GM10248 (cell line): Measurements from ENCODE around the gene FXYD3.

Experiments used
- CTCF ChIA-PET: fragments of 300-600 bp; sonication (Branson Sonifier 250); formaldehyde crosslinking; extraction: SDS; loops from one replicate; lab custom pipeline; 2021; ENCODE audit warnings: antibody characterized with exemption; lab: Yijun Ruan, JAX
- POLR2A ChIA-PET: fragments of 350-650 bp; sonication (Branson Sonifier 250); formaldehyde crosslinking; extraction: SDS; loops from one replicate; lab custom pipeline; 2020; ENCODE audit warnings: antibody characterized with exemption; lab: Yijun Ruan, JAX
- DNase-seq: peaks from one replicate; pipeline ENCODE4 v3.0.0; 2012; ENCODE audit errors: extremely low spot score
- TF ChIP-seq, protein P1 (sequence below): IDR thresholded peaks from 2 replicates; pipeline ENCODE4 v1.5.1; 2012; ENCODE audit warnings: mild to moderate bottlenecking, low read depth; ENCODE audit errors: extremely low read depth, missing control alignments, control extremely low read depth

Gene FXYD3

GRCh38 chr19:35132254-35132653 lies 16.6 kb downstream of the FXYD3 start:
- TF ChIP-seq, protein P1, sequence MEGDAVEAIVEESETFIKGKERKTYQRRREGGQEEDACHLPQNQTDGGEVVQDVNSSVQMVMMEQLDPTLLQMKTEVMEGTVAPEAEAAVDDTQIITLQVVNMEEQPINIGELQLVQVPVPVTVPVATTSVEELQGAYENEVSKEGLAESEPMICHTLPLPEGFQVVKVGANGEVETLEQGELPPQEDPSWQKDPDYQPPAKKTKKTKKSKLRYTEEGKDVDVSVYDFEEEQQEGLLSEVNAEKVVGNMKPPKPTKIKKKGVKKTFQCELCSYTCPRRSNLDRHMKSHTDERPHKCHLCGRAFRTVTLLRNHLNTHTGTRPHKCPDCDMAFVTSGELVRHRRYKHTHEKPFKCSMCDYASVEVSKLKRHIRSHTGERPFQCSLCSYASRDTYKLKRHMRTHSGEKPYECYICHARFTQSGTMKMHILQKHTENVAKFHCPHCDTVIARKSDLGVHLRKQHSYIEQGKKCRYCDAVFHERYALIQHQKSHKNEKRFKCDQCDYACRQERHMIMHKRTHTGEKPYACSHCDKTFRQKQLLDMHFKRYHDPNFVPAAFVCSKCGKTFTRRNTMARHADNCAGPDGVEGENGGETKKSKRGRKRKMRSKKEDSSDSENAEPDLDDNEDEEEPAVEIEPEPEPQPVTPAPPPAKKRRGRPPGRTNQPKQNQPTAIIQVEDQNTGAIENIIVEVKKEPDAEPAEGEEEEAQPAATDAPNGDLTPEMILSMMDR, result no peak
- ChIA-PET POLR2A (no interaction called here), CTCF (no interaction called here)
- DNase-seq, result no peak

GRCh38 chr19:35133826-35134225 lies 18.2 kb downstream of the FXYD3 start:
- CTCF ChIA-PET, result interaction anchor here (2.7 to 5.5 kb wide), 6 partner anchors 9 to 67 kb away, joined by 8 to 65 read pairs (median 32); partner anchors contain the start of gene FXYD3
- DNase-seq, result no peak
- POLR2A ChIA-PET, result no interaction called here
- TF ChIP-seq, protein P1, result no peak

- ChIA-PET CTCF (interaction anchor here (0.8 to 5.5 kb wide), 22 partner anchors 10 to 97 kb away, joined by 3 to 65 read pairs (median 7); partner anchors contain the start of gene FXYD3), POLR2A (no interaction called here)
- no peak for DNase-seq
- TF ChIP-seq, protein P1, result no peak
Measured at GRCh38 chr19:35134601-35135242, 19.1 kb downstream of the FXYD3 start, which contains the start of gene LGI4. TSS of gene LGI4 (minus strand) at chr19:35135059. CDS start at chr19:35134680, 379 bp downstream.

DNA sequence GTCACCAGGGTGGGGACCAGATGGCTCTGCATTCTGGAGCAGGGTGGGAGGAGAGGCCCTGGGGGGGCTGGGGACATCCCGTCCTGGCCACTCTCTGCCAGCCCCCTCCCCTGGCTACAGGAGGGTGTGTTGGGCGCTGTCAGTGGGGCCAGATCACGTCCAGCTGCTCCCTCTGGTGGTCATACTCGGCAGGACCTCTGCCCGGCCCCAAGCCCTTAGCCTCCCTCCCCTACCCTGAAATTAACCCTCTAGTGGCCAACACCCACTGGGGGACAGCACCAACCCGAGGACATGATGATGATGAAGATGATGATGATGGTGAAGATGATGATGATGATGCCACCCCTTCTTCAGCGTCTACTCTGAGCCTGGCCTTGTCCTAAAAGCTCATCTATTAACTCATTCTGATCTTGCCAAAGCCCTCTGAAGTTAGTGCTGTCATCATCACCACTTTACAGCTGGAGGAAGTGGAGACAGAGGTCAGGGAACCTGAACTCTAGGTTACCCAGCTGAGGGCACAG lies 19.8 kb downstream of the FXYD3 start:
- ChIA-PET CTCF (interaction anchor here (0.7 to 5.5 kb wide), 38 partner anchors 11 to 496 kb away, joined by 3 to 65 read pairs (median 4); partner anchors contain the start of genes FXYD3 and ZNF30), POLR2A (no interaction called here)
- TF ChIP-seq, protein P1, result peak; percentile 82
- peak; percentile 89 for DNase-seq

DNA sequence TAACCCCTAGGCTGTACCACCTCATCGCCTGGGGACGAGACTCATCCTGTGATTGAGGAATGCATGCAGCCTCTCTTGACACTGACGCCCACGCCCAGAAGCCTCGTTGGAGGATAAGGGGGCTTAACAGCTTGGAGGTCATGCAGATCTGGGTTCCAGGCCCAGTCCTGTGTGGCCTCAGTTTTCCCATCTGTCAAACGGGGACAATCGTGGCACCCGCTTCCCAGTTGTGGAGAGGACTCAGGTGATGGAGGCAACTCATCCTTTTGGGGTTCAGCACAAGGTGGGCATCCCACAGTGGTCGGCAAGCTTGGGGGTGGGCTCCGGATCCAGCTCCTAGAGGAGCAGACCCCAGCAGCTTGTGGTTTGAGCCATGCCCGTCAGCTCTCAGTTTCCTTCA lies 20.6 kb downstream of the FXYD3 start:
- ChIA-PET POLR2A (no interaction called here), CTCF (interaction anchor here (0.7 to 5.5 kb wide), 36 partner anchors 11 to 497 kb away, joined by 3 to 65 read pairs (median 4); partner anchors contain the start of genes FXYD3 and ZNF30)
- TF ChIP-seq, protein P1, result no peak
- DNase-seq, result no peak

DNA sequence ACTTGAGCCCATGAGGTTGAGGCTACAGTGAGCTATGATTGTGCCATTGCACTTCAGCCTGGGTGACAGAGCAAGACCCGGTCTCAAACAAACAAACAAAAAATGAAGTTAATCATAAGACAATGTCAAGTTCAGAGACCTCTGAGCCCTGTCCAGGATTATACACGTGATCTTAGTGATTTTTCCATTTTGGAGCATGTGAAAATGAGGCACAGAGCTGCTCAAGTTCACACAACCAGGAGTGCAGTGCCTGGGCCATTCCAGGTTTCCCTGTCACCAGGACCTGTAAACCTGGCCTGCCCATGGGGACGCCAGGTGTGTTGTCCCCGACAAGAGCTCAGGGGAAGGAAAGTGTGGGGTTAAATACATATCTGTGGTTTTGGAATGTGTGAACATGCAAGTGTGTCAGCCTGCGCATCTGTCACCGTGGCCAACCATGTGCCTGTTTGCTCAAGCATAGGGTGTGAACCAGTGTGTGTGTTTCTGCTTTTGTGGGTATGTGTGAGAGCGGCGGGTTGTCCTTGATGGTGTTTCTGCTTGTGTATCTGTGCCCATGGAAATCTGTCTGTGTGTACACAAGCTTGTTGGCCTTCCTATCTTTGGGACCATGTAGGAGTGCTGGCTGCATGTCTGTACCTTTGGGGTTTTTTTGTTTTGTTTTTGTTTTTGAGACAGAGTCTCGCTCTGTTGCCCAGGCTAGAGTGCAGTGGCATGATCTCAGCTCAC lies 21.5 kb downstream of the FXYD3 start:
- no peak for DNase-seq
- POLR2A ChIA-PET, result interaction anchor here (0.6 kb wide), 1 partner anchor 113 kb away, joined by 3 read pairs; no protein-coding TSS in a partner anchor
- CTCF ChIA-PET, result interaction anchor here (0.8 to 5.5 kb wide), 19 partner anchors 10 to 115 kb away, joined by 3 to 65 read pairs (median 5); partner anchors contain the start of gene FXYD3
- TF ChIP-seq, protein P1, result no peak
